GM18907 (cell line): ENCODE results near the gene STK39.

Source experiments
- ATAC-seq: cut with Tn5 transposase; IDR thresholded peaks from one replicate; pipeline ENCODE4 v1.9.1; 2021; ENCODE audit warnings: mild to moderate bottlenecking, moderate library complexity; ENCODE audit not compliant: unreplicated experiment

Gene STK39

GRCh38 chr2:167964650-167965413 lies 282.6 kb downstream of the STK39 start:
- ATAC-seq, result no peak

- ATAC-seq, result no peak
These were observed 283.3 kb downstream of the STK39 start for GRCh38 chr2:167963899-167964649.

GRCh38 chr2:167962436-167963226 lies 284.8 kb downstream of the STK39 start:
- ATAC-seq, result no peak

- no peak for ATAC-seq
These were observed 285.8 kb downstream of the STK39 start for GRCh38 chr2:167961536-167962048.

GRCh38 chr2:167960089-167960747 lies 287.2 kb downstream of the STK39 start:
- no peak for ATAC-seq

GRCh38 chr2:167957662-167958061 lies 289.7 kb downstream of the STK39 start:
- no peak for ATAC-seq

- no peak for ATAC-seq
These were observed 292.0 kb downstream of the STK39 start for GRCh38 chr2:167955264-167955906.

GRCh38 chr2:167954495-167954894 lies 292.9 kb downstream of the STK39 start:
- no peak for ATAC-seq

GRCh38 chr2:167953776-167954175 lies 293.6 kb downstream of the STK39 start:
- ATAC-seq, result no peak

GRCh38 chr2:167950571-167950970 lies 296.8 kb downstream of the STK39 start:
- no peak for ATAC-seq

GRCh38 chr2:167946441-167946841 lies 301.0 kb downstream of the STK39 start:
- no peak for ATAC-seq

- no peak for ATAC-seq
These were observed 301.6 kb downstream of the STK39 start for GRCh38 chr2:167945660-167946368.

GRCh38 chr2:167944825-167945659 lies 302.4 kb downstream of the STK39 start:
- ATAC-seq, result no peak

- no peak for ATAC-seq
These were observed 303.5 kb downstream of the STK39 start for GRCh38 chr2:167943897-167944296.

GRCh38 chr2:167943368-167943767 lies 304.0 kb downstream of the STK39 start:
- no peak for ATAC-seq

GRCh38 chr2:167942366-167943081 lies 304.9 kb downstream of the STK39 start:
- no peak for ATAC-seq

- ATAC-seq, result no peak
These were observed 305.8 kb downstream of the STK39 start for GRCh38 chr2:167941604-167942003.
